ENCODE data around the gene ATP2B3.

GRCh38 chrX:153565996-153566580, 48.6 kb downstream of the ATP2B3 start:
- TF ChIP-seq POLR2A (IDR thresholded peaks at IDR 0.05) (no peak), CTCF (IDR thresholded peaks at IDR 0.05) (no peak)

Measured in heart left ventricle (tissue), 13 donors.